Stimulated activated CD8-positive, alpha-beta memory T cell treated with anti-CD3 and anti-CD28 coated beads, Interleukin-7, amount 100 ng/mL, for 48 hours (primary cell): ENCODE data around the gene ANGEL2.

ENCODE experiments used
- DNase-seq, 2 donors: peaks; one replicate each; pipeline ENCODE4 v3.0.0-alpha.2; 2020; ENCODE audit warnings: low read depth in 1 of 2; ENCODE audit errors: extremely low read depth in 1 of 2

Gene ANGEL2

DNA sequence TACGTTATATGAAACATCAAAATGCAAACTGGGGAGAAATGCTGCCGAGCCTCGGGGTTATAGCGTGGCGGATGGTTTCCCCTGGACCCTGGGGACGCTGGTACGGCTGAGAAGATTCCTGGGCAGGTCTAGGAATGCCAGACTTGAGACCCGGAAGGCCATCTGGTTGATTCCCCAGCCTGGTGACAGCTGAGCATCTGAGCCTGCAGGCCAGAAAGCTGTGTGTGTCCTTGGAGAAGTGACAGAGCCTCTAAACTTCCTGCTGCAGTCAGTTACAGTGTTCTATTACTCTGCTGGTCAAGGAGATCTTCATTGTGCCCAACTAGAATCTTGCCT lies 63.1 kb downstream of the ANGEL2 start:
- no peak for DNase-seq

- DNase-seq: no peak
Observed at GRCh38 chr1:212951947-212952640, 63.6 kb downstream of the ANGEL2 start.

GRCh38 chr1:212951126-212951946 lies 64.3 kb downstream of the ANGEL2 start:
- DNase-seq: no peak

DNA sequence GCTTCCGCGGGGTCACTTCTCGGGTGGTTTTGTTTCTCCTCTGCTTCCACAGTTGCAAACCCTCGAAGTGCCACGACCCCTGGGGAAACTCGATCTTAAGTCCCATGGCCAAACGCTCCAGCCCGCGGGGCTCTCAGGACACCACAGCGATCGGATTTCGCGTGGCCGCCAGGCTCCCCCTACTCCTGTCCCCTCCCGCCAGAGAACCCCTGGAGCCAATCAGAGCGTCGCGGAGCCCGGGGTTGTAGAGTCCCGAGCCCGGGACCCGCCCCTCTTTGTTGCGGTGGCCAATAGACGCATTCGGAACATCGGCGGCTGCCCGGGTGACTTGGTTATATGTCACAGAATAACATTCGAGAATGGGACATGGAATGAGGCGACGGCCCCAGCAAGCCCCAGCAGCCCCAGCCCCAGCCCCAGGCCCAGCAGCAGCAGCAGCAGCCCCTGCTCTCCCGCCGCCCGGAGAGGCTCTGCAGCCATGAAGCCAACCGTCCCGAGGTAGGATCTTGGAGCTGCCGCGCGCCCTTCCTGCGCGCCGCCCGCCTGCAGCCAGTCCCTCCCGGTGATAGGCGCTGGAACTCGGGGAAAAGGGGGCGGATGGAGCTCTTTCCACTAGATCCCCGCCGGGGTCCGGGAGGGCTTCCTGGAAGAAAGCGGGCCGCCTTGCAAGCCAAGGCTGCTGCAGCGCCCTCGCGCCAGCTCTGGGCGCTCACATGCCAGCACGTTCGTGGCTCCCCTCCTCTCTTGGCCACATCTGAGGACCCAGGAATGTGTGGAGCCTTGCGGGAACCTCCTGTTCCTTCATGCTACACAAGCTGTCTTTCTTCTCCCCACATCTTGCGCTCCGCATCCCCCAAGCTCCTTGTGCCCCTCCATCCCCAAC lies 65.2 kb downstream of the ANGEL2 start, which contains the start of gene VASH2:
VASH2 (plus strand) TSS at position 299 of the 883 bp plus-strand sequence. CDS start 1,002 bp downstream, outside the sequence.
- DNase-seq: peak; percentile 14 to 55

DNA sequence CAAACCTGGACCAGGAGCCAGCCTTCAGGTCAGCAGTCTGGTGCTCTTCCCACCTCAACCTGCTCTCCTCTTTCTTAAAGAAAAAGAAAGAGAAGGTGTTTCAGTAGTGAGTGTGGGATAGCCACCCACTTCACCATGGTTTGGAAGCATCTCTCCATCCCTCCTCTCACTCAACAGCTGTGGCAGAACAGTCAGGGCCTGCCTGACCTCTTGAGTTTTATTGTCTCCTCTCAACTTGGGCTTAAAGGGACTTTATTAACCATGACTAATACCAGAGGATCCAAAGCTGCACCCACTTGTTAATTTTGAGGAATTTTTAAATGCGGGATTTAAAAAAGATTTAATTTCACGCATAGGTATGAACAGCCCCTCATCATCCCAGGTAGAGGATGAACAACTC lies 65.9 kb downstream of the ANGEL2 start:
- no peak for DNase-seq

DNA sequence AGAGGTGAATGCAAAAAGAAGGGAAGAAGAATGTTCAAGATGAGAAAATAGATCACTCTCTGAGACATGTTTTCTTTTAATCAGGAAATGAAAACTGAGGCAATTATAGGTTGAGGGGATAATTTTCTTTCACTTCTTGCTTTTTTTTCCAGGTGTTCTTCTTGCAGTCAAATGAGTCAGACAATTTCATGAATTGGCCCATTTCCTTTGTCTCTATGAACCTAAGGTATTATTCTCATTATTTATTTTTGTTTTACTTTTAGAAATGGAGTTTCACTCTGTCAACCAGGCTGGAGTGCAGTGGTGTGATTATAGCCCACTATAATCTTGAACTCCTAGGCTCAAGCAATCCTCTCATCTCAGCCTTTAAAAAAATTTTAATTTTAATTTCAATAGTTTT lies 68.8 kb downstream of the ANGEL2 start:
- no peak for DNase-seq

- no peak for DNase-seq
Observed at GRCh38 chr1:212945463-212946160, 70.1 kb downstream of the ANGEL2 start.

DNA sequence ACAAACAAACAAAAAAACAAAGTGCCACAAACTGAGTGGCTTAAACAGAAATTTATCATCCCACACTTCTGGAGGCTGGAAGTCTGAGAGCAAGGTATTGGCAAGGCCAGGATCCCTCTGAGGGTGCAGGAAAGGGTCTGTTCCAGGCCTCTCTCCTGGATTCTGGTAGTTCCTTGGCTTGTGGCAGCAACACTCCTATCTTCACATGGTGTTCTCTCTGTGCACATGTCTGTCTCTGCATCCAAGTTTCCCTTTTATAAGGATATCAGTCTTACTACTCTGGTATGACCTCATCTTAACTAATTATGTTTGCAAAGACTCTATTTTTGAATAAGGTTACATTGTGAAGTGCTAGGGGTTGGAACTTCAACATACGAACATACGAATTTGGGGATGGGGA lies 70.6 kb downstream of the ANGEL2 start:
- DNase-seq: no peak

DNA sequence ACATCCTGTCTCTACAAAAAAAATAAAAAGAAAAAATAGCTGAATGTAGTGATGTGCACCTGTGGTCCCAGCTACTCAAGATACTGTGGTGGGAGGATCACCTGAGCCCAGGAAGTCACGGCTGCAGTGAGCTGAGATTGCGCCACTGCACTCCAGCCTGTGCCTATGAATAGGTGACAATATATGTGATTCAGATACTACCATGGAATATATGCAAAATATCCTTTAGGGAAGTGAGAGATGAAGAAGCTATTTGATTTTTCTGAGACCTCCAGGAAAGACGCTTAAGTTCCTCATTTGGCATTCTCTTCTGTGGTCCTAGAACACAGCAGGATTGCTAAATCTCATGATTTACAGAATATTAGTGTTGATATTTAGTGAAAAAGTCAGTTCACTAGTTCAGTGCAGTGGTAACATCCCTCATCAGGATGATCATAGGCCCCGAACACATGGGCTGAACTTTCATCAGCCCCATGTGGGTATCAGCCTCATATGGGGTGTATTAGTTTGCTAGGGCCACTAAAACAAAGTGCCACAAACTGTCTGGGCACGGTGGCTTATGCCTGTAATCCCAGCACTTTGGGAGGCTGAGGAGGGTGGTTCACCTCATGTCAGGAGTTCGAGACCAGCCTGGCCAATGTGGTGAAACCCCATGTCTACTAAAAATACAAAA lies 71.3 kb downstream of the ANGEL2 start:
- DNase-seq: no peak

DNA sequence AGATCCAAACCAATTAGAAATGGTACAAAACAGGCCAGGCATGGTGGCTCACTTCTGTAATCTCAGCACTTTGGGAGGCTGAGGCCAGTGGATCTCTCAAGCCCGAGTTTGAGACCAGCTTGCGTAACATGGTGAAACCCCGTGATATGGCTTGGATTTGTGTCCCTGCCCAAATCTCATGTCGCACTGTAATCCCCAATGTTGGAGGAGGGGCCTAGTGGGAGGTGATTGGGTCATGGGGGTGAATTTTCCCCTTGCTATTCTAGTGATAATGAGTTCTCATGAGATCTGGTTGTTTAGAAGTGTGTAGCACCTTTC lies 72.3 kb downstream of the ANGEL2 start:
- no peak for DNase-seq

DNA sequence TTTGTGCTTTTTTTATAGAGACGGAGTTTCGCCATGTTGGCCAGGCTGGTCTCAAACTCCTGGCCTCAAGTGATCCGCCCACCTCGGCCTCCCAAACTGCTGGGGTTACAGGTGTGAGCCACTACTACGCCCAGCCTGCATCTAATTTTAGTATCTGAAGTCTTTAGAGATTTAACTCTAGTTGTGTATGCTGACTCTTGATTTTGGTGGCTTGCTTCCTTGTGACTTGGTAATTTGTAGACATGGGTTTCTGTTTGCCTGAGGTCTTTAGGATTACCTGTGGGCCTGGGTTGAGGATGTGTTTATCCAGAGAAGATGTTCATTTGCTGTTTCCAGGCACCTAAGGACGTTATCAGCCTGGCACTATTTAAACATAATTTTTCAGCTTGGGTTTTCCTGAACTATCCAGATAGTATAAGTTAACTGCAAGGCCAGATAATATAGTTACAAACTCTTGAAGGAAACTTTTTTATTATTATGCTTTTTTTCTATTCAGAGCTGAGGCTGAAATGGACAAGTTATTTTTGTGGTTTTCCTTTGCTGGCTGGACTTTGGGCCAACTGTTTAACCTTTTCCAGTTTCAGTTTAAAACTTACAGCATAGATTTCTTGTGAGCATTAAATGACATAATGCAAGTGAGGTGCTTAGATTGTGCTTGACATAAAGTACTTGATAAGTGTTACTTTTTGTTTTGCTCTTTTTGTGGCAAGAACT lies 72.8 kb downstream of the ANGEL2 start:
- DNase-seq: no peak
